Fibroblast of lung (primary cell): ENCODE data around the gene ARFGAP1. TPM values are rescaled to one million over a fixed set of nuclear protein-coding genes. Genes with fewer than 3 reads are reported as not detected.
A peak's percentile ranks its signal among the peaks of the same experiment; 100 is the strongest.

Experiments
- DNase-seq, 2 donors: peaks; one replicate each; pipeline versions ENCODE4 v3.0.0 to v3.0.0-alpha.2; 2010; ENCODE audit warnings: low read depth in 2 of 2
- H2AFZ ChIP-seq: 2 replicates; pipeline ENCODE4 v1.5.1; 2012; ENCODE audit warnings: low read length, control low read depth, inconsistent platforms
- H3K27ac ChIP-seq: 2 replicates; pipeline ENCODE4 v1.5.1; 2011; ENCODE audit warnings: low read length, control low read depth; ENCODE audit not compliant: insufficient read depth
- H3K27me3 ChIP-seq: 2 replicates; pipeline ENCODE4 v1.5.1; 2011; ENCODE audit warnings: mild to moderate bottlenecking, low read length; ENCODE audit not compliant: control insufficient read depth, insufficient read depth
- H3K36me3 ChIP-seq: 2 replicates; pipeline ENCODE4 v1.5.1; 2011; ENCODE audit warnings: low read length; ENCODE audit not compliant: control insufficient read depth, insufficient read depth
- H3K4me1 ChIP-seq: 2 replicates; pipeline ENCODE4 v1.5.1; 2011; ENCODE audit warnings: low read length; ENCODE audit not compliant: control insufficient read depth, insufficient read depth; ENCODE audit errors: extremely low read depth
- H3K4me2 ChIP-seq: 2 replicates; pipeline ENCODE4 v1.5.1; 2011; ENCODE audit warnings: low read length, control low read depth; ENCODE audit not compliant: insufficient read depth; ENCODE audit errors: extremely low read depth
- H3K4me3 ChIP-seq, 4 experiments: fragments of 200-600 bp in 1 of 4; sonication (generic) in 1 of 4; replicated peaks in 1 of 4; 2 replicates each; pipeline ENCODE4 v1.5.1; 2011 to 2016; ENCODE audit warnings: low read length in 4 of 4, low read depth in 3 of 4, mild to moderate bottlenecking in 3 of 4, control low read depth in 2 of 4, inconsistent platforms in 1 of 4, mixed read lengths in 1 of 4; ENCODE audit not compliant: insufficient read depth in 1 of 4; ENCODE audit errors: control extremely low read depth in 1 of 4
- H3K79me2 ChIP-seq: 2 replicates; pipeline ENCODE4 v1.5.1; 2012; ENCODE audit warnings: mild to moderate bottlenecking, low read length, inconsistent platforms; ENCODE audit not compliant: control insufficient read depth, insufficient read depth
- H3K9ac ChIP-seq: 2 replicates; pipeline ENCODE4 v1.5.1; 2011; ENCODE audit warnings: mild to moderate bottlenecking, low read length, control low read depth; ENCODE audit not compliant: insufficient read depth
- H3K9me3 ChIP-seq: 2 replicates; pipeline ENCODE4 v1.5.1; 2012; ENCODE audit warnings: low read depth, low read length; ENCODE audit not compliant: control insufficient read depth, insufficient read depth
- H4K20me1 ChIP-seq: 2 replicates; pipeline ENCODE4 v1.5.1; 2011; ENCODE audit warnings: low read length; ENCODE audit not compliant: control insufficient read depth, insufficient read depth; ENCODE audit errors: extremely low read depth
- CTCF ChIP-seq, 2 donors: IDR thresholded peaks in 1 of 2; conservative IDR thresholded peaks in 1 of 2; 1 replicate in 1 of 2; 2 replicates in 1 of 2; pipeline ENCODE4 v1.5.1; 2011 to 2012; ENCODE audit warnings: low read length in 2 of 2, control low read depth in 1 of 2, inconsistent platforms in 1 of 2, low read depth in 1 of 2, mild to moderate bottlenecking in 1 of 2
- EZH2 ChIP-seq: IDR thresholded peaks from 2 replicates; pipeline ENCODE4 v1.5.1; 2012; ENCODE audit warnings: low read length, control low read depth, mild to moderate bottlenecking; ENCODE audit errors: missing control alignments
- polyA plus RNA-seq, 2 donors: library from polyadenylated mRNA; depleted of rRNA in 1 of 2; stranded (reverse) in 1 of 2; unstranded in 1 of 2; fragments of >200 nt; gene quantifications; 2 replicates each; pipeline ENCODE4 v1.2.1, GENCODE V29; 2011 to 2012; ENCODE audit warnings: missing spikeins in 1 of 2
- total RNA-seq: library from RNA; depleted of rRNA; stranded (reverse); fragments of >200 nt; gene quantifications from 2 replicates; pipeline ENCODE4 v1.2.1, GENCODE V29; 2014

ARFGAP1 gene
- total and polyA plus RNA-seq, 2 donors (not counting 1 experiment from before 2014, with no cell fraction given) = 37.6 to 42.9 TPM

DNA sequence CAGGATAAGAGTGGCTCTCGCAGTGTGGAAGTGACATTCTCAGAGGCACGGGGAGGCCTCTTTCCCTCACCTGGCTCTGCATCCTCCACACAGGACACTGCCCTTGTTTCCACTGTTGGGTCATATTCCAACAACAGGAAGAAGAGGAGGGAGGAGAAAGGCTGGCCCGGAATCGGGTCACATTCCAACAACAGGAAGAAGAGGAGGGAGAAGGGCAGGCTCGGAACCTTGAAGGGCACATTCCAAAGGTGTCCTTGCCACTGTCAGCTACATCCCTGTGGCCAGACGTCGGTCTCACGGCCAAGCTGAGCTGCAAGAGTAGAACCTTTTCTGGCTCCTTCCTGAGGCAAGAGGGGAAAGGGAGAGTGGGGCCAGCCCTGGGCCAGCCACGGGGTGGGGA is 63.1 kb downstream of the ARFGAP1 start:
- no peaks in the 10 kb centered on the region for H3K9me3 ChIP-seq
- H3K9ac ChIP-seq = no peak overlapping the region
- no peak overlapping the region for H3K4me2 ChIP-seq
- H4K20me1 ChIP-seq = no peaks in the 10 kb centered on the region
- no peaks in the 10 kb centered on the region for H3K27me3 ChIP-seq
- no peak overlapping the region for H3K4me3 ChIP-seq
- H2AFZ ChIP-seq = no peak overlapping the region
- DNase-seq = no peak
- no peaks in the 10 kb centered on the region for H3K36me3 ChIP-seq
- no peaks in the 10 kb centered on the region for H3K79me2 ChIP-seq
- TF ChIP-seq CTCF (conservative IDR thresholded peaks at IDR 0.05 in 1 of 2, IDR thresholded peaks at IDR 0.05 in 1 of 2; ENCODE audit: low read depth in 1 of 2, low read length in 2 of 2) (no peak), EZH2 (no peak)
- no peaks in the 10 kb centered on the region for H3K4me1 ChIP-seq
- no peak overlapping the region for H3K27ac ChIP-seq

DNA sequence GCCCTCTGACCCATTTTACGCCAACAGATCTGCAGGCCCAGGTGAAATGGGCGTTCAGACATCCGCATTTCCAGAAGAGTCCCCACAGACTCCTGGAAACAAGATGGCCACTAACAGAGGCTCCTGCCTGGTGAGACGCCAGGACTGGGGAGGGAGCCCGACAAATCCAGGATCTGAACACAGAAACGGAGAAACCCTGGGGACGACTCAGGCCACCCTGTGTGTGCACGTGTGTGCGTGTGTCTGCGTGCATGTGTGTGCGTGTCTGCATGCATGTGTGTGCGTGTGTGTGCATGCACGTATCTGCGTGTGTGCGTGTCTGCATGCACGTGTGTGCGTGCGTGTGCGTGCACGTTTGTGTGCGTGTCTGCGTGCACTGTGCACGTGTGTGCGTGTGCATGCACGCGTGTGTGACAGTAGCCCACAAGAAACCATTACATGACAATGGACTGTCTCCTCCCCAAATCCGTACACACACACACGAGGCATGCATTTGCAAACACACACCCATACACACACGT is 63.7 kb downstream of the ARFGAP1 start:
- Histone ChIP-seq H3K4me2 (no peak overlapping the region), H3K4me1 (no peaks in the 10 kb centered on the region), H3K27ac (no peak overlapping the region), H3K79me2 (no peaks in the 10 kb centered on the region), H3K4me3 (no peak overlapping the region), H3K9me3 (no peaks in the 10 kb centered on the region), H2AFZ (no peak overlapping the region), H4K20me1 (no peaks in the 10 kb centered on the region), H3K36me3 (no peaks in the 10 kb centered on the region), H3K9ac (no peak overlapping the region), H3K27me3 (no peaks in the 10 kb centered on the region)
- no peak for TF ChIP-seq CTCF (conservative IDR thresholded peaks at IDR 0.05 in 1 of 2, IDR thresholded peaks at IDR 0.05 in 1 of 2; ENCODE audit: low read depth in 1 of 2, low read length in 2 of 2)
- TF ChIP-seq EZH2 = no peak
- no peak for DNase-seq

DNA sequence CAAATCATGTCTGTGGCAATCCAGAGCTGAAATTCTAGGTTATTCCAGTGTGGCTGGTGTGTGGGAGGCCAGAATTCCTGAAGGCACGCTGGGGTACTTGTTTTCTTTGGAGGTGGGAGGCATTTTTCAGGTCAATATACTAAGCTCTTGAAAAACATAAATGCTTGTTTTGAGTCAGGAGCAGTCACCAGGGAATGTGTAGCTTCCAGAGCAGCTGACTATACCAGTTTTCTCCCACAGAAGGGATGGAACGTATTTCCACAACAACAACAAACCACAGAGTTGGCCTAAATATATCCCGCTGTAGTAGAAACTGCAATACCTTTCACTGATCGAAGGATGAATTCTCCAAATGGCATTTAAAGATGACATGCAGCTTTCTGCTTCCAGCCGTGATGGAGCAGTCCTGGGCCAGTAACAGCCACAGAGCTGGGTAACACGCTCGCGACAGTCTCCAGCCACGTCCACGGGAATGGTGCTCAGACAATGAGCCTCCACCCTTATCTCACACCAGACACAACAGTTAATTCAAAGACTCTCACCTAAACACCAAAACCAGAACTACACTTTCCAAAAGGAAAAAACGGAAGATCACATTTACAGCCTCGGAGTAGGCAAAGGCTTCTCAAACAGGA is 65.3 kb downstream of the ARFGAP1 start:
- H3K79me2 ChIP-seq = no peaks in the 10 kb centered on the region
- no peaks in the 10 kb centered on the region for H4K20me1 ChIP-seq
- H3K4me3 ChIP-seq = no peak overlapping the region
- TF ChIP-seq CTCF (conservative IDR thresholded peaks at IDR 0.05 in 1 of 2, IDR thresholded peaks at IDR 0.05 in 1 of 2; ENCODE audit: low read depth in 1 of 2, low read length in 2 of 2) (no peak), EZH2 (no peak)
- no peak overlapping the region for H2AFZ ChIP-seq
- H3K9ac ChIP-seq = no peak overlapping the region
- no peaks in the 10 kb centered on the region for H3K36me3 ChIP-seq
- H3K9me3 ChIP-seq = no peaks in the 10 kb centered on the region
- H3K4me2 ChIP-seq = no peak overlapping the region
- peak in 1 of 2 donors; percentile 38 for DNase-seq
- H3K4me1 ChIP-seq = no peaks in the 10 kb centered on the region
- H3K27me3 ChIP-seq = no peaks in the 10 kb centered on the region
- H3K27ac ChIP-seq = no peak overlapping the region

Other genes with a start within 250 kb of the ARFGAP1 start
- 12.8 and 16.3 TPM in 2 replicates for gene YTHDF1, start 56.7 kb upstream of the ARFGAP1 start, total RNA-seq
- gene YTHDF1, start 56.7 kb upstream of the ARFGAP1 start, polyA plus RNA-seq = 25.9 and 29.2 TPM in 2 replicates
- not detected in 2 replicates for gene BIRC7, start 36.9 kb upstream of the ARFGAP1 start, total RNA-seq
- not detected in 2 replicates for gene BIRC7, start 36.9 kb upstream of the ARFGAP1 start, polyA plus RNA-seq
- not detected in 2 replicates for gene NKAIN4, start 18.4 kb upstream of the ARFGAP1 start, total RNA-seq
- gene NKAIN4, start 18.4 kb upstream of the ARFGAP1 start, polyA plus RNA-seq = not detected in 2 replicates
- gene COL20A1, start 20.4 kb downstream of the ARFGAP1 start, total RNA-seq = not detected in 2 replicates
- not detected in 2 replicates for gene COL20A1, start 20.4 kb downstream of the ARFGAP1 start, polyA plus RNA-seq
- not detected in 2 replicates for gene CHRNA4, start 88.5 kb downstream of the ARFGAP1 start, total RNA-seq
- gene CHRNA4, start 88.5 kb downstream of the ARFGAP1 start, polyA plus RNA-seq = not detected in 2 replicates
- not detected in 2 replicates for gene KCNQ2, start 199.8 kb downstream of the ARFGAP1 start, total RNA-seq
- gene KCNQ2, start 199.8 kb downstream of the ARFGAP1 start, polyA plus RNA-seq = not detected in 2 replicates
- gene EEF1A2, start 226.3 kb downstream of the ARFGAP1 start, total RNA-seq = 1.7 and 2.6 TPM in 2 replicates
- gene EEF1A2, start 226.3 kb downstream of the ARFGAP1 start, polyA plus RNA-seq = 0.16 and 0.46 TPM in 2 replicates
- 39.5 and 58.0 TPM in 2 replicates for gene PPDPF, start 248.0 kb downstream of the ARFGAP1 start, total RNA-seq
- gene PPDPF, start 248.0 kb downstream of the ARFGAP1 start, polyA plus RNA-seq = 29.7 and 34.0 TPM in 2 replicates